Measurements from ENCODE around the gene REC114. TPM values are rescaled to one million over a fixed set of nuclear protein-coding genes. Genes with fewer than 3 reads are reported as not detected.

REC114 gene
- total and polyA plus RNA-seq, 2 donors (not counting 3 experiments of a cell fraction or from before 2014, with no cell fraction given), result not detected

- TF ChIP-seq GATA2 (IDR thresholded peaks at IDR 0.05; ENCODE audit: insufficient read depth, insufficient read length, low read depth, low read length) (no peak), POLR2AphosphoS5 (IDR thresholded peaks at IDR 0.05; ENCODE audit: insufficient read depth, low read depth, low read length) (no peak), FOS (IDR thresholded peaks at IDR 0.05; ENCODE audit: borderline replicate concordance, insufficient read depth, low read length) (no peak), CTCF (IDR thresholded peaks at IDR 0.05; ENCODE audit: extremely low read depth in 1 of 2, insufficient read depth in 1 of 2, low read depth in 1 of 2, low read length in 2 of 2) (no peak), JUN (IDR thresholded peaks at IDR 0.05; ENCODE audit: borderline replicate concordance, insufficient read depth, insufficient read length, low read depth) (no peak), EZH2 (IDR thresholded peaks at IDR 0.05; ENCODE audit: borderline replicate concordance, low read depth, low read length, severe bottlenecking) (no peak), POLR2A (IDR thresholded peaks at IDR 0.05; ENCODE audit: low read depth, low read length) (no peak), MAX (IDR thresholded peaks at IDR 0.05; ENCODE audit: insufficient read depth, insufficient read length) (no peak), MYC (IDR thresholded peaks at IDR 0.05; ENCODE audit: low read depth, low read length) (no peak)
- Histone ChIP-seq H2AFZ (ENCODE audit: low read depth, low read length) (no peak overlapping the region), H3K9ac (replicated peaks; ENCODE audit: extremely low read depth, insufficient read depth, low read length) (no peak overlapping the region), H3K27ac (ENCODE audit: insufficient read depth, low read depth, low read length) (no peak overlapping the region), H3K9me1 (replicated peaks; ENCODE audit: control insufficient read depth, extremely low read depth, insufficient read depth, low read length) (no peaks in the 10 kb centered on the region), H3K9me3 (replicated peaks; ENCODE audit: control insufficient read depth, insufficient read depth, low read length) (no peaks in the 10 kb centered on the region), H3K4me2 (ENCODE audit: insufficient read depth, low read length) (no peak overlapping the region), H3K4me1 (ENCODE audit: control insufficient read depth, extremely low read depth, insufficient read depth, low read length) (no peaks in the 10 kb centered on the region), H3K36me3 (ENCODE audit: control insufficient read depth in 2 of 2, extremely low read depth in 1 of 2, insufficient read depth in 2 of 2, low read length in 2 of 2) (no peaks in the 10 kb centered on the region), H3K79me2 (ENCODE audit: control insufficient read depth, insufficient read depth, low read length) (no peaks in the 10 kb centered on the region), H3K4me3 (replicated peaks in 1 of 3; ENCODE audit: insufficient read depth in 1 of 3, low read depth in 1 of 3, low read length in 3 of 3) (no peak overlapping the region), H3K27me3 (ENCODE audit: control insufficient read depth in 2 of 2, insufficient read depth in 2 of 2, low read length in 2 of 2) (peaks cover 0 to 4% of the 10 kb centered on the region in 2 experiments), H4K20me1 (replicated peaks; ENCODE audit: control insufficient read depth, extremely low read depth, insufficient read depth, low read length) (no peaks in the 10 kb centered on the region)
- POLR2A ChIA-PET, result no interaction called here
- dilution Hi-C loops (cut with MboI; ENCODE audit: extremely low pct_ligation_motif_present, low sequenced_read_pairs) (no loop called here), intact Hi-C loops (cut with micrococcal nuclease) (no loop called here)
- CTCF ChIA-PET, result interaction anchor here (1.0 kb wide), 1 partner anchor 12 kb away, joined by 3 read pairs; no protein-coding TSS in a partner anchor
- no peak for DNase-seq (ENCODE audit: low read depth, low spot score)
- no peak for FAIRE-seq
- no TSS peak for BruUV-seq (replicated peaks)
Measured at GRCh38 chr15:73476704-73477216, 33.8 kb downstream of the REC114 start.
